Gastroesophageal sphincter (tissue), 4 donors: ENCODE data around the gene TMEM131L. TPM values are rescaled to one million over a fixed set of nuclear protein-coding genes. Genes with fewer than 3 reads are reported as not detected.
"Not testable (repeated sequence)": the region's sequence is repeated elsewhere in the genome, so short reads cannot be mapped to it uniquely, and the experiment has no call there.

Experiments used
- ATAC-seq: fragments of 150-250 bp; one replicate; pipeline ENCODE4 v1.9.1; 2016; ENCODE audit warnings: mild to moderate bottlenecking, moderate library complexity
- H3K27ac ChIP-seq, 4 donors: fragments of 200-600 bp; sonication (generic) in 3 of 4; 1 replicate in 3 of 4; 2 replicates in 1 of 4; pipeline ENCODE4 v1.5.1; 2016 to 2019
- H3K27me3 ChIP-seq: fragments of 200-600 bp; sonication (generic); one replicate; pipeline ENCODE4 v1.5.1; 2019
- H3K36me3 ChIP-seq, 2 donors: fragments of 200-600 bp; sonication (generic); one replicate each; pipeline ENCODE4 v1.5.1; 2019; ENCODE audit warnings: control low read depth in 1 of 2
- H3K4me1 ChIP-seq, 3 donors: fragments of 200-600 bp; sonication (generic); 1 replicate in 2 of 3; 2 replicates in 1 of 3; pipeline ENCODE4 v1.5.1; 2016 to 2019; ENCODE audit warnings: control low read depth in 2 of 3
- H3K4me3 ChIP-seq, 2 donors: fragments of 200-600 bp; sonication (generic); one replicate each; pipeline ENCODE4 v1.5.1; 2019; ENCODE audit warnings: mild to moderate bottlenecking in 1 of 2, moderate library complexity in 1 of 2
- H3K9me3 ChIP-seq, 3 donors: fragments of 200-600 bp; sonication (generic); one replicate each; pipeline ENCODE4 v1.5.1; 2017 to 2019; ENCODE audit warnings: control low read depth in 2 of 3
- EP300 ChIP-seq: sonication (generic); formaldehyde crosslinking; IDR thresholded peaks from one replicate; pipeline ENCODE4 v1.6.1; 2017; ENCODE audit warnings: antibody characterized with exemption, mild to moderate bottlenecking
- POLR2A ChIP-seq, 2 donors: fragments of 450-650 bp; IDR thresholded peaks; one replicate each; pipeline ENCODE4 v1.6.1; 2017; ENCODE audit warnings: antibody characterized with exemption in 2 of 2, mild to moderate bottlenecking in 2 of 2, moderate library complexity in 1 of 2
- POLR2AphosphoS5 ChIP-seq: sonication (generic); formaldehyde crosslinking; IDR thresholded peaks from one replicate; pipeline ENCODE4 v1.6.1; 2017; ENCODE audit warnings: antibody characterized with exemption
- WGBS, 2 donors: methylation state at CpG; one replicate each; pipeline ENCODE4 v1.1.5; 2018; ENCODE audit warnings: low coverage in 1 of 2; 5-methylcytosine and 5-hydroxymethylcytosine counted together
- total RNA-seq, 4 donors: library from RNA; depleted of rRNA; stranded (reverse); fragments of >200 nt; gene quantifications; one replicate each; pipeline ENCODE4 v1.1.0, GENCODE V29; 2016
- TF ChIP-seq, protein P1 (sequence below), 4 experiments: fragments of 200-600 bp in 2 of 4; fragments of 450-650 bp in 2 of 4; sonication (generic) in 1 of 4; IDR thresholded peaks; one replicate each; pipeline ENCODE4 v1.5.1; 2017 to 2019; ENCODE audit warnings: antibody characterized with exemption in 4 of 4, mild to moderate bottlenecking in 2 of 4, moderate library complexity in 2 of 4

The TMEM131L gene
- total RNA-seq, 4 donors from 2014 or later: 14.2 to 24.0 (median 18.4) TPM

DNA sequence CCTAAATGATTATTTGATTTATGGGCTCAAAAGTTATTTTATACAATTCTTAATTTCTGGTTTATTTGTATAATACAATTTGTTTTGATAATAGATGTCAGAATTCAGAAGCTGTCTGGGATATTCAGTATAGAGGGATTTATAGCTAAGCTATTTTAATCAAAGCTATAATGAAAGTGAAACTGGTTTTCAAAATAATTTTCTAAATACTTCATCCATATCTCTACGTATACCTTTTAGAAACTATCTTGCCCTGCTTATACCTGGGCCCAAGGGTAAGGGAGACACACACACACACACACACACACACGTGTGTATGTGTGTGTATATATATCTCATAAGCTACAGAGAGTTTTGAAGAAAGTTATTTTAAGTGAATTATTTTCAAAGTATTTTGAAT is 2.9 kb downstream of the TMEM131L start:
- no peaks in the 10 kb centered on the region for H3K9me3 ChIP-seq
- peak overlapping the region in 1 of 4 donors; percentile 47 for H3K27ac ChIP-seq
- TF ChIP-seq, protein P1, sequence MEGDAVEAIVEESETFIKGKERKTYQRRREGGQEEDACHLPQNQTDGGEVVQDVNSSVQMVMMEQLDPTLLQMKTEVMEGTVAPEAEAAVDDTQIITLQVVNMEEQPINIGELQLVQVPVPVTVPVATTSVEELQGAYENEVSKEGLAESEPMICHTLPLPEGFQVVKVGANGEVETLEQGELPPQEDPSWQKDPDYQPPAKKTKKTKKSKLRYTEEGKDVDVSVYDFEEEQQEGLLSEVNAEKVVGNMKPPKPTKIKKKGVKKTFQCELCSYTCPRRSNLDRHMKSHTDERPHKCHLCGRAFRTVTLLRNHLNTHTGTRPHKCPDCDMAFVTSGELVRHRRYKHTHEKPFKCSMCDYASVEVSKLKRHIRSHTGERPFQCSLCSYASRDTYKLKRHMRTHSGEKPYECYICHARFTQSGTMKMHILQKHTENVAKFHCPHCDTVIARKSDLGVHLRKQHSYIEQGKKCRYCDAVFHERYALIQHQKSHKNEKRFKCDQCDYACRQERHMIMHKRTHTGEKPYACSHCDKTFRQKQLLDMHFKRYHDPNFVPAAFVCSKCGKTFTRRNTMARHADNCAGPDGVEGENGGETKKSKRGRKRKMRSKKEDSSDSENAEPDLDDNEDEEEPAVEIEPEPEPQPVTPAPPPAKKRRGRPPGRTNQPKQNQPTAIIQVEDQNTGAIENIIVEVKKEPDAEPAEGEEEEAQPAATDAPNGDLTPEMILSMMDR (IDR thresholded peaks at IDR 0.05): no peak
- TF ChIP-seq POLR2A (IDR thresholded peaks at IDR 0.05): no peak
- no peak for TF ChIP-seq EP300
- TF ChIP-seq POLR2AphosphoS5: no peak
- 27 to 34% methylated on average over 2 of the region's 2 CpGs for WGBS, 2 donors
- H3K36me3 ChIP-seq: peaks cover 0 to 4% of the 10 kb centered on the region in 2 donors
- peak overlapping the region in 1 of 2 donors; percentile 80 for H3K4me3 ChIP-seq
- peaks cover 4 to 71% (median 14%) of the 10 kb centered on the region in 3 donors for H3K4me1 ChIP-seq
- no peak for ATAC-seq
- no peaks in the 10 kb centered on the region for H3K27me3 ChIP-seq

DNA sequence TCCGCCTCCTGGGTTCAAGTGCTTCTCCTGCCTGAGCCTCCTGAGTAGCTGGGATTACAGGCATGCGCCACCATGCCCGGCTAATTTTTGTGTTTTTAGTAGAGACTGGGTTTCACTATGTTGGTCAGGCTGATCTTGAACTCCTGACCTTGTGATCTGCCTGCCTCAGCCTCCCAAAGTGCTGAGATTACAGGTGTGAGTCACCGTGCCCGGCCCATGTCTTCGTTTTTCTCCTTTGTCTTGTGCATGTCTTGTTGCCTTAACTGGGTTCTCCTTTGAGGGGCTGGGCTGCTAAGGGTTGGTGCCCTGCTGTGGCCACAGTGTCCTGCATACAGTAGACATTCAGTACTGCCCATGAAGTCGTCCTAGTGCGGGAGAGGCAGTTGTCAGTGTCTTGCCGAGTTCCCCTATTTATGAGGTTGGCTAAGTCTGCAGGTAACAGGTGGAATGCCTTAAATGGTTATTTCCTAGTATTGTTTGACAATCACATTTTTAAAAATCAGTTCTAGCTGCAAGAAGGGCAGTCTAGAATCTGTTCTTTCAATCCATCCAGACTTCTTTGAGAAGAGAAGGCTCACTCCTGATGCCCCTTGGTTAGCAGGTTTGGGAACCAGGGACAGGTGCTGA is 5.0 kb downstream of the TMEM131L start:
- peaks cover 0 to 54% (median 5%) of the 10 kb centered on the region in 3 donors for H3K4me1 ChIP-seq
- H3K36me3 ChIP-seq: peaks cover 0 to 16% of the 10 kb centered on the region in 2 donors
- not testable (repeated sequence) for H3K4me3 ChIP-seq, H3K9me3 ChIP-seq, ATAC-seq, H3K27me3 ChIP-seq
- 83 to 91% methylated on average over 4 to 7 of the region's 9 CpGs for WGBS, 2 donors
- peak overlapping the region in 1 of 4 donors; percentile 14 for H3K27ac ChIP-seq

DNA sequence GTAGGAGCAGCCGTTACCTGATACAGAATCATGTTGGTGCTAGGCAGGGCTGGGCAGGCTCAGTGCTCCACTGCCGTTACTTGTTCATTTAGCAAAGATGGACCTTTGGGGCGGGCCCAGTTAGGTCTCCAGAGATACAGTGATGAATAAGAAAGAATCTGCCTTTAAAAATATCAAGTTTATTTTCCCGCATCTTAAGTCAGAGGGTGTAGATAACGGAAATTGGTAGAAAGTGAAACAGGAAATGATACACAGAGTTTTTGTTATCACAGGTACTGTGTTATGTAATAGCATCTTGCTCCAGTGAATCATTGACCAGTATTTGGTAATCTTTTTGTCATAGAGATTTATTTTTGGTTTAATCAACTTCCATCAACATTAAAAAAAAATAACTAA is 5.5 kb downstream of the TMEM131L start:
- H3K4me3 ChIP-seq: no peak overlapping the region
- peak overlapping the region in 1 of 4 donors; percentile 14 for H3K27ac ChIP-seq
- H3K27me3 ChIP-seq: no peaks in the 10 kb centered on the region
- peaks cover 0 to 55% (median 5%) of the 10 kb centered on the region in 3 donors for H3K4me1 ChIP-seq
- WGBS, 2 donors: 77% methylated on average over 4 of the region's 5 CpGs; no CpG with 5 or more reads in 1 of the 2 donors
- ATAC-seq: no peak
- no peaks in the 10 kb centered on the region for H3K9me3 ChIP-seq
- peaks cover 0 to 16% of the 10 kb centered on the region in 2 donors for H3K36me3 ChIP-seq
- TF ChIP-seq, protein P1 (IDR thresholded peaks at IDR 0.05): no peak
- TF ChIP-seq POLR2A (IDR thresholded peaks at IDR 0.05) (no peak), EP300 (no peak), POLR2AphosphoS5 (no peak)

- Histone ChIP-seq H3K9me3 (no peaks in the 10 kb centered on the region), H3K36me3 (peaks cover 0 to 16% of the 10 kb centered on the region in 2 donors), H3K4me1 (peaks cover 0 to 60% (median 5%) of the 10 kb centered on the region in 3 donors), H3K27ac (peak overlapping the region in 1 of 4 donors; percentile 14), H3K4me3 (no peak overlapping the region), H3K27me3 (no peaks in the 10 kb centered on the region)
- ATAC-seq: no peak
- WGBS, 2 donors: 91 to 97% methylated on average over 4 of the region's 5 CpGs
- TF ChIP-seq, protein P1 (IDR thresholded peaks at IDR 0.05): no peak
- TF ChIP-seq EP300 (no peak), POLR2AphosphoS5 (no peak), POLR2A (IDR thresholded peaks at IDR 0.05) (no peak)
Measured at GRCh38 chr4:153472122-153473037, 6.2 kb downstream of the TMEM131L start.

- ATAC-seq: no peak
- WGBS, 2 donors: 84 to 96% methylated on average over 3 of the region's 4 CpGs
- H3K27ac ChIP-seq: no peak overlapping the region
- no peaks in the 10 kb centered on the region for H3K9me3 ChIP-seq
- H3K4me1 ChIP-seq: peaks cover 0 to 60% (median 0%) of the 10 kb centered on the region in 3 donors
- no peak for TF ChIP-seq POLR2A (IDR thresholded peaks at IDR 0.05)
- no peak overlapping the region for H3K4me3 ChIP-seq
- H3K27me3 ChIP-seq: no peaks in the 10 kb centered on the region
- H3K36me3 ChIP-seq: peaks cover 0 to 16% of the 10 kb centered on the region in 2 donors
Measured at GRCh38 chr4:153474251-153474650, 8.1 kb downstream of the TMEM131L start.
